ENCODE data around the gene ADAD2.

DNA sequence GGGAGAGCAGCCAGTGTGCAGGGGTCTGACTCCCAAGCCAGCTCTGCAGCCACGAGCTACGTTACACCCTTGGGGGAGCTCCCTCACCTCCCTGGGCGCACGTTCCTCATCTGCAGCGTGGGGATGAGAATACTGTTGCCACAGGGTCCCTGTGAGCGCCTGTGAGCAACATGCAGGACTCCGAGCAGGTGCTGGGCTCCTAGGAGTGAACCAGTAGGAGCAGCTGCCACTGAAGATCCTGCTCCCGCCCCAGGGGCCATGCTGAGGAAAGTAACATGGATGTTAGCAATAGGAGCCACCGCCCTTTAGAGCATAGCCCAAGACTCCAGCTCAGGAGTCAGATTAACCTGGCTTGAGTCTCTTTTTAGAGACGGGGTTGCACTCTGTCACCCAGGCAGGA, 29.9 kb upstream of the ADAD2 start:
- no peak for TF ChIP-seq POLR2A (IDR thresholded peaks at IDR 0.05)
- TF ChIP-seq, protein P1, sequence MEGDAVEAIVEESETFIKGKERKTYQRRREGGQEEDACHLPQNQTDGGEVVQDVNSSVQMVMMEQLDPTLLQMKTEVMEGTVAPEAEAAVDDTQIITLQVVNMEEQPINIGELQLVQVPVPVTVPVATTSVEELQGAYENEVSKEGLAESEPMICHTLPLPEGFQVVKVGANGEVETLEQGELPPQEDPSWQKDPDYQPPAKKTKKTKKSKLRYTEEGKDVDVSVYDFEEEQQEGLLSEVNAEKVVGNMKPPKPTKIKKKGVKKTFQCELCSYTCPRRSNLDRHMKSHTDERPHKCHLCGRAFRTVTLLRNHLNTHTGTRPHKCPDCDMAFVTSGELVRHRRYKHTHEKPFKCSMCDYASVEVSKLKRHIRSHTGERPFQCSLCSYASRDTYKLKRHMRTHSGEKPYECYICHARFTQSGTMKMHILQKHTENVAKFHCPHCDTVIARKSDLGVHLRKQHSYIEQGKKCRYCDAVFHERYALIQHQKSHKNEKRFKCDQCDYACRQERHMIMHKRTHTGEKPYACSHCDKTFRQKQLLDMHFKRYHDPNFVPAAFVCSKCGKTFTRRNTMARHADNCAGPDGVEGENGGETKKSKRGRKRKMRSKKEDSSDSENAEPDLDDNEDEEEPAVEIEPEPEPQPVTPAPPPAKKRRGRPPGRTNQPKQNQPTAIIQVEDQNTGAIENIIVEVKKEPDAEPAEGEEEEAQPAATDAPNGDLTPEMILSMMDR (IDR thresholded peaks at IDR 0.05 in 4 of 5, conservative IDR thresholded peaks at IDR 0.05 in 1 of 5), result no peak

All from gastrocnemius medialis (tissue), 4 donors.